Common myeloid progenitor, CD34-positive (primary cell): ENCODE data around the gene GALNT3.

Experiments
- CTCF ChIA-PET: fragments of 350-600 bp; sonication (Branson Sonifier 250); formaldehyde crosslinking; loops from one replicate; lab custom pipeline; 2021; ENCODE audit warnings: antibody characterized with exemption; lab: Charles Lee
- POLR2A ChIA-PET: fragments of 350-600 bp; sonication (Branson Sonifier 250); formaldehyde crosslinking; loops from one replicate; lab custom pipeline; 2021; ENCODE audit warnings: antibody characterized with exemption; lab: Charles Lee
- DNase-seq, 3 donors: peaks; one replicate each; pipeline versions ENCODE4 v3.0.0 to v3.0.0-alpha.2; 2013
- H3K27ac ChIP-seq, 2 experiments: 1 replicate in 1 of 2; 2 replicates in 1 of 2; pipeline ENCODE4 v1.7.0; 2013; ENCODE audit warnings: inconsistent platforms in 2 of 2, low read length in 2 of 2, mild to moderate bottlenecking in 2 of 2, low read depth in 1 of 2, moderate library complexity in 1 of 2; ENCODE audit not compliant: severe bottlenecking in 2 of 2, insufficient read depth in 1 of 2, poor library complexity in 1 of 2
- H3K27me3 ChIP-seq, 5 experiments: replicated peaks in 2 of 5; 1 replicate in 3 of 5; 2 replicates in 2 of 5; pipeline versions ENCODE4 v1.6.1 to v1.7.0; 2013; ENCODE audit warnings: low read length in 4 of 5, mild to moderate bottlenecking in 2 of 5, moderate library complexity in 2 of 5, inconsistent platforms in 1 of 5; ENCODE audit not compliant: insufficient read depth in 5 of 5, control insufficient read depth in 4 of 5
- H3K36me3 ChIP-seq, 4 experiments: 1 replicate in 2 of 4; 2 replicates in 2 of 4; pipeline versions ENCODE4 v1.6.1 to v1.7.0; 2013; ENCODE audit warnings: low read length in 3 of 4, control low read depth in 1 of 4, mild to moderate bottlenecking in 1 of 4; ENCODE audit not compliant: control insufficient read depth in 4 of 4, insufficient read depth in 4 of 4
- H3K4me1 ChIP-seq, 4 experiments: 1 replicate in 3 of 4; 2 replicates in 1 of 4; pipeline versions ENCODE4 v1.6.1 to v1.7.1; 2013; ENCODE audit warnings: low read length in 3 of 4, mild to moderate bottlenecking in 3 of 4, control low read depth in 1 of 4, inconsistent platforms in 1 of 4, moderate library complexity in 1 of 4; ENCODE audit not compliant: control insufficient read depth in 4 of 4, insufficient read depth in 4 of 4; ENCODE audit errors: control extremely low read depth in 1 of 4
- H3K4me3 ChIP-seq, 7 experiments: 1 replicate in 4 of 7; 2 replicates in 3 of 7; pipeline versions ENCODE4 v1.5.1 to v1.7.0; 2013; ENCODE audit warnings: mild to moderate bottlenecking in 7 of 7, low read length in 6 of 7, moderate library complexity in 6 of 7, inconsistent platforms in 2 of 7, low read depth in 2 of 7, control low read depth in 1 of 7; ENCODE audit not compliant: insufficient read depth in 4 of 7, control insufficient read depth in 1 of 7; ENCODE audit errors: extremely low read depth in 1 of 7
- H3K9me3 ChIP-seq, 5 experiments: 1 replicate in 4 of 5; 2 replicates in 1 of 5; pipeline versions ENCODE4 v1.6.1 to v1.7.1; 2013; ENCODE audit warnings: low read length in 4 of 5, mild to moderate bottlenecking in 2 of 5, inconsistent platforms in 1 of 5, low read depth in 1 of 5, moderate library complexity in 1 of 5; ENCODE audit not compliant: control insufficient read depth in 4 of 5, insufficient read depth in 2 of 5; ENCODE audit errors: control extremely low read depth in 1 of 5
- WGBS: methylation state at CpG from one replicate; pipeline ENCODE4 v1.1.5; 2013; ENCODE audit not compliant: insufficient coverage; 5-methylcytosine and 5-hydroxymethylcytosine counted together

The GALNT3 gene

GRCh38 chr2:165777522-165778186 is 16.4 kb downstream of the GALNT3 start:
- DNase-seq, result no peak
- Histone ChIP-seq H3K9me3 (peaks cover 3 to 9% (median 4%) of the 10 kb centered on the region in 5 experiments), H3K27me3 (no peaks in the 10 kb centered on the region), H3K36me3 (peaks cover 0 to 20% (median 1%) of the 10 kb centered on the region in 4 experiments), H3K4me1 (no peaks in the 10 kb centered on the region), H3K27ac (no peak overlapping the region), H3K4me3 (no peak overlapping the region)
- WGBS, result 88% methylated on average over 2 of the region's 2 CpGs
- ChIA-PET CTCF (interaction anchor here (0.5 to 1.4 kb wide), 2 partner anchors 16 to 31 kb away, joined by 3 read pairs; no protein-coding TSS in a partner anchor), POLR2A (no interaction called here)

DNA sequence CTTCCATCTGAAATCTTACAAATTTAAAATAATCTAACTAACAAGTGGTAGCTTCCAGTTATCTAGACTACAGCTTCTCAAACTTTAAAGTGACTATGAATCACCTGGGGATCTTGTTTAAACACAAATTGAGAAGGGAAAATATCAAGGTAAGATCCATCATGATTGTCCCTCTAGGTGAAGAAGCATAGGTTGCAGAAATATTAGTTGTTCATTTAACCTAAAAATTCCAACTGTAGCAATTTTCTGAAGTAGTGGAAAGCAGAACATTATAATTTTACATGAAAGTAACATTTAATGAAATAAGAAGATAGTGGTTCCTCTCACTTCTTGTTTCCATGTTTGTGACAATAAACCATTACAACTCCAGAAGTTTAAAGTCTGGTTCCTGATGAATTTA is 17.3 kb downstream of the GALNT3 start:
- no peak for DNase-seq
- no peak overlapping the region for H3K27ac ChIP-seq
- H3K36me3 ChIP-seq, result peaks cover 0 to 19% (median 1%) of the 10 kb centered on the region in 4 experiments
- no peaks in the 10 kb centered on the region for H3K4me1 ChIP-seq
- peaks cover 3 to 9% (median 4%) of the 10 kb centered on the region in 5 experiments for H3K9me3 ChIP-seq
- CTCF ChIA-PET, result no interaction called here
- POLR2A ChIA-PET, result no interaction called here
- no peaks in the 10 kb centered on the region for H3K27me3 ChIP-seq
- no peak overlapping the region for H3K4me3 ChIP-seq

DNA sequence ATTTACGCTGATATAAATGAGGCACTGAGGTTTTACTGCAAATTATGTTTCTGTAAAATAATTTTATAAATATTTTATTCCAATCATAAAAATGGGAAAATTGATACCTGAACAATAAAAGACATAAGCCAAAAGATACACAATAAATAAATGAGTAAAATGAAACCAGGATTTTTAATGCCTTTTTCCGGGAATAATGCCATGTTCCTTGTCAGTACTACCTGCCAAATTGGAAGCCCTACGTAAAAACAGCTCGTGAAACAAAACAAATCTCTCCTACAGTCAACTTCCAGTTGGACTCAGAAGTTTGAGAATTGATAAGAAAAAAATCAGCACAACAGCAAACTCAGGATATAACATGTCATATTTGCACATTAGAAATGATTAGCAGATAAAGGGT is 18.0 kb downstream of the GALNT3 start:
- peaks cover 0 to 15% (median 1%) of the 10 kb centered on the region in 4 experiments for H3K36me3 ChIP-seq
- H3K27me3 ChIP-seq, result no peaks in the 10 kb centered on the region
- CTCF ChIA-PET, result interaction anchor here (1.5 kb wide), 1 partner anchor 8 kb away, joined by 4 read pairs; no protein-coding TSS in a partner anchor
- WGBS, result no CpG with 5 or more reads among the region's 4 CpGs
- H3K4me3 ChIP-seq, result no peak overlapping the region
- DNase-seq, result no peak
- peaks cover 3 to 9% (median 4%) of the 10 kb centered on the region in 5 experiments for H3K9me3 ChIP-seq
- POLR2A ChIA-PET, result no interaction called here
- H3K27ac ChIP-seq, result no peak overlapping the region
- H3K4me1 ChIP-seq, result no peaks in the 10 kb centered on the region

DNA sequence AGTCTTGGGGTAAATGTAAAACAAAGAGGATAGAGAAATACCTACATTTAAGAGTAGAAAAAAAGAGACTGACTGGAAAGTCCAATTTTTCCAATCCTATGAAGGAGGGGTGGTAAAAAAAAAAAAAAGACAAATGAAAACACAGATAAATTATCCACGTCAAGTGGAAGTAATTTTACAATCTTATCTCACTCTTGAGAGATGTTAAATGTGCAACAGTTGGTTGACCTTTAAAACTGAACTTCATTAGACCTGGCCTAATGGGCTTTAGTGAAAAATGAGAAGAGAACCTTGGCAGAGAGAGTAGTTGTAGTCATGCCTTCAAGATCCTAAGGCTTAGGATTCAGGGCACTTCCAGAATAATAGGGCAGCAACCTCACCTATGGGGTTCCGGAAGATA is 20.4 kb downstream of the GALNT3 start:
- Histone ChIP-seq H3K36me3 (peaks cover 0 to 10% (median 0%) of the 10 kb centered on the region in 4 experiments), H3K4me1 (no peaks in the 10 kb centered on the region), H3K4me3 (no peak overlapping the region), H3K27ac (no peak overlapping the region), H3K27me3 (no peaks in the 10 kb centered on the region), H3K9me3 (peaks cover 0 to under 1% (median 0%) of the 10 kb centered on the region in 5 experiments)
- no peak for DNase-seq
- POLR2A ChIA-PET, result no interaction called here
- WGBS, result 100% methylated on average over 1 of the region's 2 CpGs
- CTCF ChIA-PET, result no interaction called here

DNA sequence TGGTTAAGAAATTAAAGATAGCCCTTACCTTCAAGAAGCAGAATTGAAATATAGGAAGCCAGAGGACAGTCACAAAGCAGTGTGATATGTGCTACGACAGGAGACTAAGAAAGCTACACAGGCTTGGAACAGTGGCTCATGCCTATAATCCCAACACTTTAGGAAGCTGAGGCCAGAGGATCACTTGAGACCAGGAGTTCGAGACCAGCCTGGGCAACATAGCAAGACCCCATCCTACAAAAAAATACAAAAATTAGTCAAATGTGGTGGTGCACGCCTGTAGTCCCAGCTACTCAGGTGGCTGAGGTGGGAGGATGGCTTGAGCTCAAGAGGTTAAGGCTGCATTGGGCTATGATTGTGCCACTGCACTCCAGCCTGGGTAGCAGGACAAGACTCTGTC is 21.9 kb downstream of the GALNT3 start:
- ChIA-PET POLR2A (interaction anchor here (0.5 kb wide), 1 partner anchor 75 kb away, joined by 3 read pairs; no protein-coding TSS in a partner anchor), CTCF (interaction anchor here (1.7 kb wide), 1 partner anchor 12 kb away, joined by 5 read pairs; no protein-coding TSS in a partner anchor)
- Histone ChIP-seq H3K27ac (no peak overlapping the region), H3K27me3 (no peaks in the 10 kb centered on the region), H3K36me3 (peaks cover 0 to 10% (median 0%) of the 10 kb centered on the region in 4 experiments), H3K4me3 (no peak overlapping the region), H3K4me1 (no peaks in the 10 kb centered on the region), H3K9me3 (no peaks in the 10 kb centered on the region)
- 100% methylated on average over 2 of the region's 3 CpGs for WGBS
- DNase-seq, result no peak

DNA sequence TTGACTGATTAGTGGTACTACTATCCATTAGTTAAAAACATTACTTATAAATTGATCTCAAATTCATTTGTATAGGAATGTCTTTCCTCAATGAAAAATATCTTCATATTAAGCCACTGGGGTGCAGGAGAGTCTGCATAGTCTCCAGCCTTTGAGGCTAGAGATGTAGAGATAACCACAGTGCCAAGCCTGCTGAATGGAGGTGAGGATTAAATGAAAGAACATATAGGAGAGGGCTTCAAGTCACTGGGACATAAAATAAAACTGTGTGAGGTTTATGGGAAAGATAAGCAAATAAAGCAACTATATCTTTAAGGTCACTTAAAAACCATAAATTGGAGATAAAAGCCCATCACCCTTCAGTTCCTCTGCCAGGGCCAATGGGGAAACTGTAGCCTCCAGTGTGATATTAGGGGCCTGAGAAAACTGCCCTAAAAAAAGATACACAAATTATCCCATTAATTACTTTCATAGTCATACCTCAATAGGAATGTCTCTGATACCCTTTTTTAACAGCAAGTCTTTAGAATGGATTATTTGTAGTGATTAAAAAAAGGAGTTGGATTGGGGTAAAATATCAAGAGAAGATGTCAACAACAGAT is 27.6 kb downstream of the GALNT3 start:
- H3K27ac ChIP-seq, result no peak overlapping the region
- H3K9me3 ChIP-seq, result no peaks in the 10 kb centered on the region
- POLR2A ChIA-PET, result no interaction called here
- DNase-seq, result no peak
- H3K4me1 ChIP-seq, result no peaks in the 10 kb centered on the region
- no peaks in the 10 kb centered on the region for H3K27me3 ChIP-seq
- H3K4me3 ChIP-seq, result no peak overlapping the region
- peaks cover 0 to 6% (median 2%) of the 10 kb centered on the region in 4 experiments for H3K36me3 ChIP-seq
- CTCF ChIA-PET, result no interaction called here

GRCh38 chr2:165762723-165763122 is 31.3 kb downstream of the GALNT3 start:
- ChIA-PET POLR2A (no interaction called here), CTCF (interaction anchor here (0.6 to 0.7 kb wide), 2 partner anchors 57 to 1386 kb away, joined by 3 read pairs; no protein-coding TSS in a partner anchor)
- no peaks in the 10 kb centered on the region for H3K9me3 ChIP-seq
- H3K27ac ChIP-seq, result no peak overlapping the region
- WGBS, result 95% methylated on average over 2 of the region's 4 CpGs
- no peaks in the 10 kb centered on the region for H3K4me1 ChIP-seq
- peaks cover 0 to 16% (median 6%) of the 10 kb centered on the region in 4 experiments for H3K36me3 ChIP-seq
- DNase-seq, result no peak
- no peak overlapping the region for H3K4me3 ChIP-seq
- no peaks in the 10 kb centered on the region for H3K27me3 ChIP-seq
